Trophoblast cell (in vitro differentiated cells and primary cell): ENCODE measurements around the gene ADAMTS14.

Experiments
- DNase-seq, 2 donors: peaks; one replicate each; pipeline ENCODE4 v3.0.0-alpha.2; 2016
- H2AFZ ChIP-seq: 2 replicates; pipeline ENCODE4 v1.6.1; 2013; ENCODE audit warnings: low read length, moderate library complexity, mild to moderate bottlenecking; ENCODE audit not compliant: insufficient read depth, poor library complexity
- H2AK5ac ChIP-seq: 2 replicates; pipeline ENCODE4 v1.6.1; 2013; ENCODE audit warnings: mild to moderate bottlenecking, low read length
- H2BK120ac ChIP-seq: 2 replicates; pipeline ENCODE4 v1.6.1; 2013; ENCODE audit warnings: low read length, mild to moderate bottlenecking, moderate library complexity; ENCODE audit not compliant: insufficient read depth, poor library complexity
- H2BK12ac ChIP-seq: 2 replicates; pipeline ENCODE4 v1.6.1; 2013; ENCODE audit warnings: mild to moderate bottlenecking, low read length, moderate library complexity
- H2BK5ac ChIP-seq: 2 replicates; pipeline ENCODE4 v1.6.1; 2013; ENCODE audit warnings: low read length, low read depth, moderate library complexity, mild to moderate bottlenecking; ENCODE audit not compliant: poor library complexity
- H3K14ac ChIP-seq: 2 replicates; pipeline ENCODE4 v1.6.1; 2013; ENCODE audit warnings: mild to moderate bottlenecking, low read length
- H3K18ac ChIP-seq: 2 replicates; pipeline ENCODE4 v1.6.1; 2013; ENCODE audit warnings: mild to moderate bottlenecking, low read length
- H3K23ac ChIP-seq: 2 replicates; pipeline ENCODE4 v1.6.1; 2013; ENCODE audit warnings: low read length
- H3K27ac ChIP-seq: 2 replicates; pipeline ENCODE4 v1.5.1; 2013; ENCODE audit warnings: low read depth, mild to moderate bottlenecking, inconsistent platforms, low read length, moderate library complexity
- H3K27me3 ChIP-seq: 2 replicates; pipeline ENCODE4 v1.6.1; 2013; ENCODE audit warnings: inconsistent platforms, mild to moderate bottlenecking, low read length, moderate library complexity; ENCODE audit not compliant: insufficient read depth
- H3K36me3 ChIP-seq, 2 experiments: 1 replicate in 1 of 2; 2 replicates in 1 of 2; pipeline ENCODE4 v1.6.1; 2013; ENCODE audit warnings: low read length in 2 of 2, mild to moderate bottlenecking in 2 of 2, moderate library complexity in 1 of 2; ENCODE audit not compliant: insufficient read depth in 2 of 2, control insufficient read depth in 1 of 2
- H3K4ac ChIP-seq: 2 replicates; pipeline ENCODE4 v1.6.1; 2013; ENCODE audit warnings: low read depth, mild to moderate bottlenecking, low read length, moderate library complexity
- H3K4me1 ChIP-seq, 2 experiments: 1 replicate in 1 of 2; 2 replicates in 1 of 2; pipeline ENCODE4 v1.6.1; 2013; ENCODE audit warnings: low read length in 2 of 2, mild to moderate bottlenecking in 2 of 2, moderate library complexity in 1 of 2; ENCODE audit not compliant: insufficient read depth in 2 of 2, control insufficient read depth in 1 of 2
- H3K4me2 ChIP-seq: 2 replicates; pipeline ENCODE4 v1.6.1; 2013; ENCODE audit warnings: inconsistent platforms, mild to moderate bottlenecking, low read length, moderate library complexity
- H3K4me3 ChIP-seq: 2 replicates; pipeline ENCODE4 v1.5.1; 2013; ENCODE audit warnings: mild to moderate bottlenecking, low read depth, low read length, inconsistent platforms
- H3K79me1 ChIP-seq: one replicate; pipeline ENCODE4 v1.6.1; 2013; ENCODE audit warnings: low read length
- H3K79me2 ChIP-seq: 2 replicates; pipeline ENCODE4 v1.6.1; 2013; ENCODE audit warnings: low read length, mild to moderate bottlenecking; ENCODE audit not compliant: control insufficient read depth, insufficient read depth, poor library complexity
- H3K9ac ChIP-seq: 2 replicates; pipeline ENCODE4 v1.6.1; 2013; ENCODE audit warnings: mild to moderate bottlenecking, low read length
- H3K9me3 ChIP-seq: 2 replicates; pipeline ENCODE4 v1.6.1; 2013; ENCODE audit warnings: low read depth, mild to moderate bottlenecking, control low read depth, inconsistent platforms, low read length; ENCODE audit not compliant: insufficient read depth
- H4K12ac ChIP-seq: 2 replicates; pipeline ENCODE4 v1.6.1; 2013; ENCODE audit warnings: low read depth, mild to moderate bottlenecking, low read length, moderate library complexity
- H4K8ac ChIP-seq: 2 replicates; pipeline ENCODE4 v1.6.1; 2013; ENCODE audit warnings: low read depth, mild to moderate bottlenecking, low read length, moderate library complexity
- H4K91ac ChIP-seq: one replicate; pipeline ENCODE4 v1.6.1; 2013; ENCODE audit warnings: low read depth, mild to moderate bottlenecking, low read length, moderate library complexity
- WGBS: extraction: QIAGEN DNeasy Blood & Tissue Kit; methylation state at CpG from one replicate; pipeline ENCODE4 v1.1.7; 2013; ENCODE audit warnings: missing lambda C conversion rate; ENCODE audit not compliant: insufficient read length, insufficient coverage; ENCODE audit errors: extremely low coverage; 5-methylcytosine and 5-hydroxymethylcytosine counted together

ADAMTS14 gene

DNA sequence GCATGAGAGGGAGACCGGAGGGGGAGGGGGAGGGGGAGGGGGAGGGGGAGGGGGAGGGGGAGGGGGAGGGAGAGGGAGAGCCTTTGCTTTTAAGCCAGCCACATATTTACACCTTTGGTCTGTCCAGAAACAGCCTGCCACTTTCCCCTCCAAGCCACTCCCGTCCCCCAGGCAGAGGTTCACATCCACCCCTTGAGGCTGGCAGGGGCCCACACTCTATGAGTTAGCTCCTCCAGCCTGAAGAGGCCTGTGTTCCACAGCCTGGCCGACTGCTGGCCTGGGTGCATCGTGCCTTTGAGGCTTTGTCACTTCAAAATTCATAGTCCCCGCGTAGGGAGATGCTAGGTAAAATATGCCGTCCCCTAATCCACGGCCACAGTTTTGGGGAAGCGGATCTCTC is 16.5 kb downstream of the ADAMTS14 start:
- no peak for DNase-seq
- whole genome bisulfite sequencing, result no CpG with 5 or more reads among the region's 9 CpGs
- H4K12ac ChIP-seq, result no peak overlapping the region

DNA sequence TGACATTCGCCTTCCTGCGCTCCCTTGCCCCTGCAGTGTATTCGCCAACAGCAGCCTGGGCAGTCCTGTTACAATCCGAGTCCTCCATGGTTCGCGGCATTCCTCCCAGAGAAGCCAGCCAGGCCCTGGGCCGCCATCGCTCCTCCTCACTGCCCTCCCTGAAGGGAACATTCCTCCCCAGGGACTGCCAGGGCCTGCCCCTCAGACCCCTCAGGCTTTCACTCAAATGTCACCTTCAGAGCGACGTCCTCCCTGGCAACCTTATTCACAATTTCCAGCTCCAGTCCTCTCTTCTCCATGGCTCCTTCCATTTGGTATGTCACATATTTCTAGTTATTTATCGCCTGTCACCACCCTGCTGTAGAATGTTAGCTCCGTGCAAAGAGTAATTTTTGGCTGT is 17.4 kb downstream of the ADAMTS14 start:
- Histone ChIP-seq H3K4me3 (no peak overlapping the region), H3K4me1 (no peaks in the 10 kb centered on the region), H3K23ac (no peak overlapping the region), H3K18ac (no peak overlapping the region), H3K27ac (no peak overlapping the region), H2AK5ac (no peak overlapping the region), H3K36me3 (no peaks in the 10 kb centered on the region), H3K4me2 (no peak overlapping the region), H3K79me2 (no peaks in the 10 kb centered on the region), H3K14ac (no peak overlapping the region), H3K79me1 (no peaks in the 10 kb centered on the region), H4K8ac (no peak overlapping the region), H3K9ac (no peak overlapping the region), H2AFZ (no peak overlapping the region), H4K91ac (no peak overlapping the region), H2BK5ac (no peak overlapping the region), H3K4ac (no peak overlapping the region), H3K9me3 (peaks cover 6% of the 10 kb centered on the region), H2BK120ac (no peak overlapping the region), H3K27me3 (no peaks in the 10 kb centered on the region), H2BK12ac (no peak overlapping the region), H4K12ac (no peak overlapping the region)
- no CpG with 5 or more reads among the region's 12 CpGs for WGBS
- no peak for DNase-seq

More for the DNA sequence above, 16.5 kb downstream of the ADAMTS14 start:
- Histone ChIP-seq H3K18ac (no peak overlapping the region), H4K8ac (no peak overlapping the region), H2BK120ac (no peak overlapping the region), H2BK5ac (no peak overlapping the region), H3K36me3 (no peaks in the 10 kb centered on the region), H3K9me3 (peaks cover 5% of the 10 kb centered on the region), H2AK5ac (no peak overlapping the region), H3K23ac (no peak overlapping the region), H3K4me3 (no peak overlapping the region), H2BK12ac (no peak overlapping the region), H3K9ac (no peak overlapping the region), H3K4me2 (no peak overlapping the region), H4K91ac (no peak overlapping the region), H3K27me3 (no peaks in the 10 kb centered on the region), H3K4me1 (no peaks in the 10 kb centered on the region), H3K79me2 (no peaks in the 10 kb centered on the region), H3K14ac (no peak overlapping the region), H3K4ac (no peak overlapping the region), H3K27ac (no peak overlapping the region), H3K79me1 (no peaks in the 10 kb centered on the region), H2AFZ (no peak overlapping the region)

DNA sequence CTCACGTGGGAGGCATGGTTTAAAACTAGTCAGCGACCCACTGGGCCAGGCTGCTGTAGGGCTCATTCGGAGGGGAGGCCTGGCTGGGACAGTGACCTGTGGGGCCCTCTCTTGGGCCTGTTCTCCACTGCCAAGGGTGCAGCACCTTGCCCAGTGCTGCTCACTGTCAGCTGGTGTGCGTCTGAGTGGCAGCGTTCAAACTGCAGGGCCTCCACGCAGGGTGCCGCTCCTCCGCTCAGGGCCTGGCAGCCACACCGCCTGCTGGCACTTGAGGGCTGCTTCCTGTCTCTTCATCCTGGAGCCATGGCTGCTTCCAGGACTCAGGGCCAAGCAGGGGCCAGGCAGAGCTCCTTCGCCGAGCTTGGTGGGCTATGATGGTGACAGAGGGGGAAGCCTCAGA is 18.3 kb downstream of the ADAMTS14 start:
- Histone ChIP-seq H4K91ac (no peak overlapping the region), H3K4ac (no peak overlapping the region), H3K36me3 (no peaks in the 10 kb centered on the region), H3K9me3 (peaks cover 6% of the 10 kb centered on the region), H4K12ac (no peak overlapping the region), H4K8ac (no peak overlapping the region), H3K18ac (no peak overlapping the region), H3K79me2 (no peaks in the 10 kb centered on the region), H3K4me1 (no peaks in the 10 kb centered on the region), H2BK5ac (no peak overlapping the region), H2AFZ (no peak overlapping the region), H3K27ac (no peak overlapping the region), H3K27me3 (no peaks in the 10 kb centered on the region), H2AK5ac (no peak overlapping the region), H3K14ac (no peak overlapping the region), H3K9ac (no peak overlapping the region), H2BK12ac (no peak overlapping the region), H2BK120ac (no peak overlapping the region), H3K4me3 (no peak overlapping the region), H3K4me2 (no peak overlapping the region), H3K23ac (no peak overlapping the region), H3K79me1 (no peaks in the 10 kb centered on the region)
- DNase-seq, result no peak
- WGBS, result no CpG with 5 or more reads among the region's 11 CpGs

DNA sequence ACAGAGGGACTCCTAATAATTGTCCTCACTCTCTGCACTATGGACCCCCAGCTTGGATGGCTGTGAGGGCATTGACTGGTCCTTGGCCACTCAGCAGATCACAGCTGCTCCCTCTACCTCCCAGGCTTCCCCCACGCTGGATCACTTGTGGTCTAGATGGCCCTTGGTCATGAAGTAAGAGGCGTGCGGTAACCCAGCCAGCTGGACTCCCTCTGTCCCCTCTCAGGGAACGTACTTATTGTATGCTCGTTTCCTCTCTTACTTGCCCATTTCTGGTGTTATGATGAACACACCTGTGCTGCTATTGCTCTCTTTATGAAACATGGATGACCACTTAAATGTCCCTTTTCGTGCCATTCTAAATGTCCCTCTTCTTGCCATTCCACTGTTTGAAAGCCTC is 19.3 kb downstream of the ADAMTS14 start:
- no peak overlapping the region for H3K9ac ChIP-seq
- H3K23ac ChIP-seq, result no peak overlapping the region
- no peak overlapping the region for H3K14ac ChIP-seq
- no peaks in the 10 kb centered on the region for H3K27me3 ChIP-seq
- WGBS, result no CpG with 5 or more reads among the region's 6 CpGs
- H2BK120ac ChIP-seq, result no peak overlapping the region
- H2AFZ ChIP-seq, result no peak overlapping the region
- H3K18ac ChIP-seq, result no peak overlapping the region
- H2BK5ac ChIP-seq, result no peak overlapping the region
- no peak for DNase-seq
- H3K79me2 ChIP-seq, result no peaks in the 10 kb centered on the region
- no peak overlapping the region for H2BK12ac ChIP-seq
- H4K12ac ChIP-seq, result no peak overlapping the region
- no peaks in the 10 kb centered on the region for H3K79me1 ChIP-seq
- no peaks in the 10 kb centered on the region for H3K4me1 ChIP-seq
- no peak overlapping the region for H3K27ac ChIP-seq
- H3K4ac ChIP-seq, result no peak overlapping the region
- H4K8ac ChIP-seq, result no peak overlapping the region
- no peak overlapping the region for H2AK5ac ChIP-seq
- H3K36me3 ChIP-seq, result no peaks in the 10 kb centered on the region
- no peak overlapping the region for H3K4me3 ChIP-seq
- H3K4me2 ChIP-seq, result no peak overlapping the region
- H4K91ac ChIP-seq, result no peak overlapping the region
- H3K9me3 ChIP-seq, result peaks cover 7% of the 10 kb centered on the region
